H9 (cell line): ENCODE data around the gene EDNRA. TPM values are rescaled to one million over a fixed set of nuclear protein-coding genes. Genes with fewer than 3 reads are reported as not detected.

Experiments
- DNase-seq: peaks from one replicate; pipeline ENCODE4 v3.0.0-alpha.2; 2017
- H2AFZ ChIP-seq: one replicate; pipeline ENCODE4 v1.6.1; 2013; ENCODE audit warnings: mild to moderate bottlenecking, low read length, control low read depth, moderate library complexity
- H2AK5ac ChIP-seq: 2 replicates; pipeline ENCODE4 v1.6.1; 2013; ENCODE audit warnings: low read length, control low read depth, mixed read lengths; ENCODE audit not compliant: insufficient read length
- H2BK120ac ChIP-seq: one replicate; pipeline ENCODE4 v1.6.1; 2013; ENCODE audit warnings: low read depth, mild to moderate bottlenecking, low read length, control low read depth, inconsistent platforms; ENCODE audit not compliant: poor library complexity, severe bottlenecking
- H2BK12ac ChIP-seq: 2 replicates; pipeline ENCODE4 v1.6.1; 2013; ENCODE audit warnings: low read length, control low read depth, mixed read lengths, low read depth; ENCODE audit not compliant: insufficient read length
- H2BK15ac ChIP-seq: 2 replicates; pipeline ENCODE4 v1.6.1; 2013; ENCODE audit warnings: low read depth, low read length, control low read depth
- H2BK20ac ChIP-seq: one replicate; pipeline ENCODE4 v1.6.1; 2013; ENCODE audit warnings: low read depth, mild to moderate bottlenecking, low read length, control low read depth, inconsistent platforms; ENCODE audit not compliant: poor library complexity, severe bottlenecking
- H2BK5ac ChIP-seq: 2 replicates; pipeline ENCODE4 v1.6.1; 2013; ENCODE audit warnings: low read length, control low read depth, mixed read lengths; ENCODE audit not compliant: insufficient read length
- H3K14ac ChIP-seq: 2 replicates; pipeline ENCODE4 v1.6.1; 2013; ENCODE audit warnings: low read length, control low read depth; ENCODE audit not compliant: insufficient read depth
- H3K18ac ChIP-seq: 2 replicates; pipeline ENCODE4 v1.6.1; 2013; ENCODE audit warnings: low read depth, mild to moderate bottlenecking, mixed read lengths, low read length, control low read depth; ENCODE audit not compliant: insufficient read length
- H3K23ac ChIP-seq: 2 replicates; pipeline ENCODE4 v1.6.1; 2013; ENCODE audit warnings: low read length, control low read depth, mixed read lengths, low read depth; ENCODE audit not compliant: insufficient read length
- H3K23me2 ChIP-seq: 2 replicates; pipeline ENCODE4 v1.6.1; 2013; ENCODE audit warnings: low read depth, mild to moderate bottlenecking, mixed read lengths, low read length, control low read depth; ENCODE audit not compliant: insufficient read length, poor library complexity, severe bottlenecking
- H3K27ac ChIP-seq: 2 replicates; pipeline ENCODE4 v1.5.1; 2013; ENCODE audit warnings: low read length, control low read depth, mixed read lengths, low read depth; ENCODE audit not compliant: insufficient read length
- H3K27me3 ChIP-seq: 2 replicates; pipeline ENCODE4 v1.6.1; 2013; ENCODE audit warnings: low read length, control low read depth, inconsistent platforms; ENCODE audit not compliant: insufficient read depth
- H3K4ac ChIP-seq: 2 replicates; pipeline ENCODE4 v1.6.1; 2013; ENCODE audit warnings: low read depth, mild to moderate bottlenecking, control low read depth, inconsistent platforms, low read length, moderate library complexity
- H3K4me1 ChIP-seq: 2 replicates; pipeline ENCODE4 v1.6.1; 2013; ENCODE audit warnings: low read length, control low read depth, inconsistent platforms; ENCODE audit not compliant: insufficient read depth
- H3K4me2 ChIP-seq: 2 replicates; pipeline ENCODE4 v1.6.1; 2013; ENCODE audit warnings: low read length, control low read depth, mixed read lengths; ENCODE audit not compliant: insufficient read length, insufficient read depth
- H3K56ac ChIP-seq: 2 replicates; pipeline ENCODE4 v1.6.1; 2013; ENCODE audit warnings: low read depth, mild to moderate bottlenecking, mixed read lengths, low read length, control low read depth; ENCODE audit not compliant: insufficient read length
- H3K79me1 ChIP-seq: 2 replicates; pipeline ENCODE4 v1.6.1; 2013; ENCODE audit warnings: low read depth, mild to moderate bottlenecking, moderate library complexity, low read length, control low read depth, inconsistent platforms; ENCODE audit not compliant: insufficient read depth, poor library complexity, severe bottlenecking
- H3K79me2 ChIP-seq: 2 replicates; pipeline ENCODE4 v1.6.1; 2013; ENCODE audit warnings: low read length, control low read depth, inconsistent platforms; ENCODE audit not compliant: insufficient read depth
- H3K9ac ChIP-seq: 2 replicates; pipeline ENCODE4 v1.6.1; 2013; ENCODE audit warnings: low read length, control low read depth, mixed read lengths; ENCODE audit not compliant: insufficient read length; ENCODE audit errors: extremely low read depth
- H3K9me3 ChIP-seq: one replicate; pipeline ENCODE4 v1.6.1; 2013; ENCODE audit warnings: low read depth, low read length, inconsistent platforms; ENCODE audit not compliant: control insufficient read depth
- H3T11ph ChIP-seq: one replicate; pipeline ENCODE4 v1.6.1; 2013; ENCODE audit warnings: mild to moderate bottlenecking, low read length, control low read depth, inconsistent platforms
- H4K20me1 ChIP-seq: one replicate; pipeline ENCODE4 v1.6.1; 2013; ENCODE audit not compliant: control insufficient read depth, insufficient read length, insufficient read depth
- H4K5ac ChIP-seq: 2 replicates; pipeline ENCODE4 v1.6.1; 2013; ENCODE audit warnings: low read depth, mild to moderate bottlenecking, mixed read lengths, low read length, control low read depth; ENCODE audit not compliant: insufficient read length
- H4K8ac ChIP-seq: replicated peaks from 2 replicates; pipeline ENCODE4 v1.6.1; 2013; ENCODE audit warnings: low read length, control low read depth, mixed read lengths, low read depth; ENCODE audit not compliant: insufficient read length
- H4K91ac ChIP-seq: 2 replicates; pipeline ENCODE4 v1.6.1; 2013; ENCODE audit warnings: low read depth, mild to moderate bottlenecking, moderate library complexity, mixed read lengths, low read length, control low read depth; ENCODE audit not compliant: insufficient read length
- H3K27ac Mint-ChIP-seq, 3 experiments: 2 replicates in 2 of 3; 3 replicates in 1 of 3; pipeline ENCODE4 v1.8.0; 2020 to 2021; ENCODE audit warnings: mixed read lengths in 3 of 3, mild to moderate bottlenecking in 1 of 3, moderate library complexity in 1 of 3
- H3K27me3 Mint-ChIP-seq: 2 replicates; pipeline ENCODE4 v1.8.0; 2021; ENCODE audit warnings: low read depth, mild to moderate bottlenecking, moderate library complexity, mixed read lengths
- H3K36me3 Mint-ChIP-seq, 3 experiments: 2 replicates in 2 of 3; 3 replicates in 1 of 3; pipeline ENCODE4 v1.8.0; 2020 to 2021; ENCODE audit warnings: low read depth in 3 of 3, mixed read lengths in 3 of 3; ENCODE audit not compliant: insufficient read depth in 1 of 3
- H3K4me1 Mint-ChIP-seq, 2 experiments: 2 replicates each; pipeline ENCODE4 v1.8.0; 2020; ENCODE audit warnings: mixed read lengths in 2 of 2
- H3K4me3 Mint-ChIP-seq, 2 experiments: 2 replicates in 1 of 2; 3 replicates in 1 of 2; pipeline ENCODE4 v1.8.0; 2020 to 2021; ENCODE audit warnings: mild to moderate bottlenecking in 2 of 2, mixed read lengths in 2 of 2, moderate library complexity in 1 of 2
- H3K9me3 Mint-ChIP-seq, 2 experiments: 2 replicates in 1 of 2; 3 replicates in 1 of 2; pipeline ENCODE4 v1.8.0; 2020; ENCODE audit warnings: mild to moderate bottlenecking in 2 of 2, mixed read lengths in 2 of 2, moderate library complexity in 1 of 2
- CTCF ChIP-seq: fragments of 200-600 bp; sonication (generic); conservative IDR thresholded peaks from 3 replicates; pipeline ENCODE4 v1.8.0; 2021; ENCODE audit warnings: antibody characterized with exemption, mild to moderate bottlenecking
- WGBS: extraction: QIAGEN DNeasy Blood & Tissue Kit; methylation state at CpG from one replicate; pipeline ENCODE4 v1.1.7; 2013; ENCODE audit warnings: missing lambda C conversion rate, low lambda C conversion rate, mixed read lengths; ENCODE audit not compliant: insufficient read length; ENCODE audit errors: extremely low coverage; 5-methylcytosine and 5-hydroxymethylcytosine counted together
- total RNA-seq: library from RNA; stranded (reverse); gene quantifications from 2 replicates; pipeline ENCODE4 v1.2.1, GENCODE V29; 2021

The EDNRA gene
- total RNA-seq, 1 experiment from 2014 or later: 1.6 TPM

- no CpG with 5 or more reads among the region's 5 CpGs for WGBS
- H3K27ac Mint-ChIP-seq: no peak overlapping the region
Measured at GRCh38 chr4:147594107-147594506, 113.2 kb downstream of the EDNRA start.

More at GRCh38 chr4:147594107-147594506, 113.2 kb downstream of the EDNRA start:
- no peak overlapping the region for H3T11ph ChIP-seq
- no peak overlapping the region for H2BK20ac ChIP-seq
- H3K4ac ChIP-seq: no peak overlapping the region
- no peaks in the 10 kb centered on the region for H3K23me2 ChIP-seq
- no peak overlapping the region for H2AFZ ChIP-seq
- H3K14ac ChIP-seq: no peak overlapping the region
- no peaks in the 10 kb centered on the region for H3K9me3 ChIP-seq
- no peak overlapping the region for H3K56ac ChIP-seq
- no peaks in the 10 kb centered on the region for H3K79me1 ChIP-seq
- no peaks in the 10 kb centered on the region for H3K79me2 ChIP-seq
- H3K18ac ChIP-seq: no peak overlapping the region
- peak; percentile 46; the same call in 2 of the 3 replicates for TF ChIP-seq CTCF
- Mint-ChIP-seq H3K9me3 (no peaks in the 10 kb centered on the region), H3K4me3 (no peak overlapping the region), H3K27me3 (no peaks in the 10 kb centered on the region), H3K4me1 (peaks cover 3 to 7% of the 10 kb centered on the region in 2 experiments; a peak in 2 of 4 replicates), H3K36me3 (no peaks in the 10 kb centered on the region)
- no peak overlapping the region for H4K8ac ChIP-seq
- no peak overlapping the region for H3K4me2 ChIP-seq
- H3K27me3 ChIP-seq: no peaks in the 10 kb centered on the region
- H3K27ac ChIP-seq: no peak overlapping the region
- no peak overlapping the region for H3K9ac ChIP-seq
- H4K20me1 ChIP-seq: no peaks in the 10 kb centered on the region
- H2BK120ac ChIP-seq: no peak overlapping the region
- no peak overlapping the region for H3K23ac ChIP-seq
- H4K91ac ChIP-seq: no peak overlapping the region
- no peak overlapping the region for H2BK5ac ChIP-seq
- H2BK15ac ChIP-seq: no peak overlapping the region
- peaks cover 2% of the 10 kb centered on the region for H3K4me1 ChIP-seq
- H4K5ac ChIP-seq: no peak overlapping the region
- no peak overlapping the region for H2BK12ac ChIP-seq
- H2AK5ac ChIP-seq: no peak overlapping the region
- DNase-seq: no peak

Other genes starting within 250 kb of the EDNRA start
- 43.8 and 45.5 TPM in 2 replicates for gene TMEM184C, start 136.3 kb downstream of the EDNRA start, total RNA-seq
- gene PRMT9, start 203.1 kb downstream of the EDNRA start, total RNA-seq: 10.0 and 10.5 TPM in 2 replicates